Measurements from ENCODE around the gene RAPGEF5.

GRCh38 chr7:22402250-22402649 lies 45.3 kb upstream of the RAPGEF5 start:
- TF ChIP-seq CTCF (conservative IDR thresholded peaks at IDR 0.05) (no peak), EZH2 (IDR thresholded peaks at IDR 0.05; ENCODE audit: low read depth) (no peak)
